Activated gamma-delta T cell treated with anti-CD3 and anti-CD28 coated beads, Interleukin-2, amount 50 U/mL, for 16 hours (primary cell): Measurements from ENCODE around the gene RAB8B.
A peak's percentile ranks its signal among the peaks of the same experiment; 100 is the strongest.

Source experiments
- DNase-seq: peaks from one replicate; pipeline ENCODE4 v3.0.0-alpha.2; 2020; ENCODE audit warnings: low read depth

Gene RAB8B

GRCh38 chr15:63188926-63189871 lies at the start of gene RAB8B:
RAB8B (plus strand) TSS chr15:63189606; CDS start chr15:63189625, 19 bp downstream.
- peak; percentile 98 for DNase-seq

- DNase-seq: no peak
Measured at GRCh38 chr15:63140936-63141335, 48.5 kb upstream of the RAB8B start.

- no peak for DNase-seq
Measured at GRCh38 chr15:63145426-63145825, 44.0 kb upstream of the RAB8B start.

- no peak for DNase-seq
Measured at GRCh38 chr15:63146684-63147083, 42.7 kb upstream of the RAB8B start.

- DNase-seq: no peak
Measured at GRCh38 chr15:63151665-63152064, 37.7 kb upstream of the RAB8B start.

- DNase-seq: no peak
Measured at GRCh38 chr15:63155486-63155885, 33.9 kb upstream of the RAB8B start.

- no peak for DNase-seq
Measured at GRCh38 chr15:63156086-63156710, 33.2 kb upstream of the RAB8B start.

GRCh38 chr15:63156755-63157117 lies 32.7 kb upstream of the RAB8B start:
- no peak for DNase-seq

- peak; percentile 79 for DNase-seq
Measured at GRCh38 chr15:63157118-63157843, 32.1 kb upstream of the RAB8B start, which contains the start of gene RPS27L. RPS27L (minus strand) TSS chr15:63157477; CDS start chr15:63157405, 72 bp downstream.

GRCh38 chr15:63157891-63158431 lies 31.4 kb upstream of the RAB8B start:
- no peak for DNase-seq

GRCh38 chr15:63160638-63161037 lies 28.8 kb upstream of the RAB8B start:
- DNase-seq: no peak

- DNase-seq: no peak
Measured at GRCh38 chr15:63163217-63163616, 26.2 kb upstream of the RAB8B start.

GRCh38 chr15:63165166-63165859 lies 24.1 kb upstream of the RAB8B start:
- DNase-seq: no peak

GRCh38 chr15:63166219-63166618 lies 23.2 kb upstream of the RAB8B start:
- no peak for DNase-seq

- DNase-seq: no peak
Measured at GRCh38 chr15:63169788-63170187, 19.6 kb upstream of the RAB8B start.

- no peak for DNase-seq
Measured at GRCh38 chr15:63172376-63172775, 17.0 kb upstream of the RAB8B start.

- no peak for DNase-seq
Measured at GRCh38 chr15:63172851-63173451, 16.5 kb upstream of the RAB8B start.

GRCh38 chr15:63176302-63176701 lies 13.1 kb upstream of the RAB8B start:
- DNase-seq: no peak

- no peak for DNase-seq
Measured at GRCh38 chr15:63178034-63178433, 11.4 kb upstream of the RAB8B start.

GRCh38 chr15:63180746-63181145 lies 8.7 kb upstream of the RAB8B start:
- DNase-seq: no peak

GRCh38 chr15:63181648-63182047 lies 7.8 kb upstream of the RAB8B start:
- DNase-seq: no peak
